HL-60 (cell line): ENCODE results near the gene SNAI3.
A peak's percentile ranks its signal among the peaks of the same experiment; 100 is the strongest.

Source experiments
- DNase-seq, 2 experiments: peaks; one replicate each; pipeline ENCODE4 v3.0.0-alpha.2; 2010 to 2020; ENCODE audit warnings: low read depth in 1 of 2, low spot score in 1 of 2
- H3K27ac ChIP-seq: fragments of 250-450 bp; sonication (Bioruptor Pico); replicated peaks from 2 replicates; pipeline ENCODE4 v1.5.1; 2020; ENCODE audit warnings: mild to moderate bottlenecking, moderate library complexity
- H3K27me3 ChIP-seq: fragments of 250-450 bp; sonication (Bioruptor Pico); 2 replicates; pipeline ENCODE4 v1.5.1; 2021; ENCODE audit warnings: mild to moderate bottlenecking, moderate library complexity; ENCODE audit not compliant: insufficient read depth, poor library complexity, severe bottlenecking
- H3K4me3 ChIP-seq: replicated peaks from 2 replicates; pipeline ENCODE4 v1.5.1; 2011; ENCODE audit warnings: mild to moderate bottlenecking, control low read depth, low read length; ENCODE audit not compliant: insufficient read depth
- GABPA ChIP-seq: IDR thresholded peaks from 2 replicates; pipeline ENCODE4 v1.6.1; 2012; ENCODE audit warnings: low read depth
- POLR2AphosphoS5 ChIP-seq: IDR thresholded peaks from 2 replicates; pipeline ENCODE4 v1.6.1; 2012; ENCODE audit warnings: low read depth
- REST ChIP-seq: IDR thresholded peaks from 2 replicates; pipeline ENCODE4 v1.6.1; 2012; ENCODE audit warnings: low read depth; ENCODE audit not compliant: insufficient replicate concordance
- SPI1 ChIP-seq: IDR thresholded peaks from 2 replicates; pipeline ENCODE4 v1.6.1; 2012; ENCODE audit warnings: low read depth, mild to moderate bottlenecking, borderline replicate concordance
- TF ChIP-seq, protein P1 (sequence below): IDR thresholded peaks from one replicate; pipeline ENCODE4 v1.5.1; 2011; ENCODE audit warnings: low read length, control low read depth, inconsistent platforms; ENCODE audit not compliant: insufficient read depth

Gene SNAI3

DNA sequence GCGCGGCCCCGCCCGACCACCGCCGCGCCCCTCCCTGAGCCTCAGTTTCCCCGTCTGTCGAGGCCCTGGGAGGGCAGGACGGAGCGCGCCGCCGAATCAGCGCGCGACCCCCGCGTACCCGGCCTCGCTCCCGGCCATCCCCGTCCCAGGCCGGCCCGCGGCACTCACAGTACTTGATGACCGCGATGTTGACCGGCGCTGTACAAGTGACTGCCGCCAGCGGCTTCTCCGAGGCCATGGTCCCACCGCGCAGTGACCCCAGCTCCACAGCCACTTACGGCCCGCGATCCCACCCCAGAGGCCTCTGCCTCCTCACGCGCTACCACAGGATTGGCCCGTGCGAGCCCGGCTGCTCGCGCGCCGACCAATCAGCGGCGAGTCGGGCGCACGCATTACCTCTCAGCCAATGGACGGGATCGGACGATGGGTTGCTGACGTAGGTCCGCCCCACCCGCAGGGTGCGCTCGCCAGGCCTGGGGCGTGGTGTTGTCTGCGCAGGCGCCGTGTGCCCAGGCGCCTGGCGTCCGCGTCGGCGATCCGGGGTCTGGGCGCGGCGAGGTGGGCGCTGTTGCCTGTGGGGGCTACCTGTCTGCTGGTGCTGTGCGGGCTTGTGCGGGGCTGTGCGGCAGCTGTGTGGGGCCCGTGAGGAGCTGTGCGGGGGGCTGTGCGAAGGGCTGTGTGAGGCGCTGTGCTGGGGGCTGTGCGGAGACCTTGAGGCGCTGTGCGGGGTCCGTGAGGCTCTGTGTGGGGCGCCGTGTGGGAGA is 23.3 kb downstream of the SNAI3 start, which contains the start of gene MVD:
TSS of gene MVD (minus strand) at position 249 of the 764 bp plus-strand sequence. CDS start at position 238, 11 bp downstream.
- Histone ChIP-seq H3K4me3 (peak within 1 kb of the TSS; percentile 70), H3K27ac (peak within 1 kb of the TSS; percentile 72), H3K27me3 (no peaks in the 10 kb centered on the region)
- DNase-seq, result peak; percentile 88 to 89
- TF ChIP-seq, protein P1, sequence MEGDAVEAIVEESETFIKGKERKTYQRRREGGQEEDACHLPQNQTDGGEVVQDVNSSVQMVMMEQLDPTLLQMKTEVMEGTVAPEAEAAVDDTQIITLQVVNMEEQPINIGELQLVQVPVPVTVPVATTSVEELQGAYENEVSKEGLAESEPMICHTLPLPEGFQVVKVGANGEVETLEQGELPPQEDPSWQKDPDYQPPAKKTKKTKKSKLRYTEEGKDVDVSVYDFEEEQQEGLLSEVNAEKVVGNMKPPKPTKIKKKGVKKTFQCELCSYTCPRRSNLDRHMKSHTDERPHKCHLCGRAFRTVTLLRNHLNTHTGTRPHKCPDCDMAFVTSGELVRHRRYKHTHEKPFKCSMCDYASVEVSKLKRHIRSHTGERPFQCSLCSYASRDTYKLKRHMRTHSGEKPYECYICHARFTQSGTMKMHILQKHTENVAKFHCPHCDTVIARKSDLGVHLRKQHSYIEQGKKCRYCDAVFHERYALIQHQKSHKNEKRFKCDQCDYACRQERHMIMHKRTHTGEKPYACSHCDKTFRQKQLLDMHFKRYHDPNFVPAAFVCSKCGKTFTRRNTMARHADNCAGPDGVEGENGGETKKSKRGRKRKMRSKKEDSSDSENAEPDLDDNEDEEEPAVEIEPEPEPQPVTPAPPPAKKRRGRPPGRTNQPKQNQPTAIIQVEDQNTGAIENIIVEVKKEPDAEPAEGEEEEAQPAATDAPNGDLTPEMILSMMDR, result no peak
- TF ChIP-seq POLR2AphosphoS5, result no peak
- no peak for TF ChIP-seq REST
- no peak for TF ChIP-seq SPI1
- no peak for TF ChIP-seq GABPA

- peak overlapping the region; percentile 70 for H3K4me3 ChIP-seq
- DNase-seq, result no peak
- TF ChIP-seq POLR2AphosphoS5, result no peak
- TF ChIP-seq SPI1, result no peak
- TF ChIP-seq, protein P1, result no peak
- no peak for TF ChIP-seq REST
- no peak for TF ChIP-seq GABPA
- no peak overlapping the region for H3K27ac ChIP-seq
- no peaks in the 10 kb centered on the region for H3K27me3 ChIP-seq
Measured at GRCh38 chr16:88662222-88662842, 24.0 kb downstream of the SNAI3 start.

- TF ChIP-seq GABPA (no peak), SPI1 (no peak), REST (no peak), POLR2AphosphoS5 (no peak)
- TF ChIP-seq, protein P1, result no peak
- no peaks in the 10 kb centered on the region for H3K27me3 ChIP-seq
- H3K4me3 ChIP-seq, result no peak overlapping the region
- no peak overlapping the region for H3K27ac ChIP-seq
- DNase-seq, result no peak
Measured at GRCh38 chr16:88661468-88661867, 24.8 kb downstream of the SNAI3 start.
